HUDEP-2 (cell line): Measurements from ENCODE around the gene SORCS2.

ENCODE experiments used
- DNase-seq, 76 experiments: peaks; one replicate each; lab custom pipeline; 2025; ENCODE audit not compliant: unreplicated experiment in 76 of 76; lab: John Stamatoyannopoulos, UW

SORCS2 gene

GRCh38 chr4:7530932-7531639 is 338.7 kb downstream of the SORCS2 start:
- no peak for DNase-seq

GRCh38 chr4:7531640-7531994 is 339.3 kb downstream of the SORCS2 start:
- no peak for DNase-seq

DNA sequence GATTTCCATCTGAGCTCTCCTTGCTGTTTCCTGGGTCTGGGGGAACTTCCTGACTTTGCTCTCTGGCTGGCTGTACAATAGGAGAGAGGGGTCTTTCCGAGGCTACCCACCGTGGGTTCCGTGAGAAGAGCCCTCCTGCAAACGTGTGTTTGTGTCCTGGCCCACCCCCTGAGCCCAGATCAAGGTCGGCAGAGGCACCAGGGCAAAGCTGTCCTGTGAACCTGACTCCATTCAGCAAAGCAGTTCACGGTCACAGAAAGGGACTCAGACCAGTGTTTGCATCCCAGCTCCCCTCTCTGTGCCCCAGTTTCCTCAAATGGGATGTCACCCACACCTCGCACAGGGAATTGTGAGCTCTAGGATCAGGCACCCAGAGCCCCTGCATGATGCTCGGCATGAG is 339.7 kb downstream of the SORCS2 start:
- DNase-seq, result no peak

- DNase-seq, result no peak
Measured at GRCh38 chr4:7533267-7533666, 340.9 kb downstream of the SORCS2 start.

GRCh38 chr4:7535094-7535493 is 342.8 kb downstream of the SORCS2 start:
- DNase-seq, result no peak

DNA sequence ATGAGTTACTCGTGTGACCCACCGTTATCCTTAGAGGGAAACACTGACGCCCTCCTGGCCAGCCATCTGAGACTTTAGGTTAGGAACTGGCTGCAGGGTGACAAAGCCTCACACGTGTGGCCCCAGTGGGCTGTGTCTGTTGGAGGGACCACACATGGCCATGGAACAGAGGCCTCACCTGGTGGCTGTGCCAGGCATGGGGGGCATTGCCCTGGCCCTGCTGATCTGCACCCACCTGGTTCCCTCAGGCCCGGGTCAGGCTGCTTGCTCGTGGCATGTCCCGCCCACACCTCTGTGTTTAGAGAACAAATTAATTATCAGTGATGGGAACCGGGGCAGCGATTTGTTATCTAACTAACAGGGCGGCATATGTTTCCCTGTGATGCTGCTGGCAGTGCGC is 343.3 kb downstream of the SORCS2 start:
- DNase-seq, result no peak

DNA sequence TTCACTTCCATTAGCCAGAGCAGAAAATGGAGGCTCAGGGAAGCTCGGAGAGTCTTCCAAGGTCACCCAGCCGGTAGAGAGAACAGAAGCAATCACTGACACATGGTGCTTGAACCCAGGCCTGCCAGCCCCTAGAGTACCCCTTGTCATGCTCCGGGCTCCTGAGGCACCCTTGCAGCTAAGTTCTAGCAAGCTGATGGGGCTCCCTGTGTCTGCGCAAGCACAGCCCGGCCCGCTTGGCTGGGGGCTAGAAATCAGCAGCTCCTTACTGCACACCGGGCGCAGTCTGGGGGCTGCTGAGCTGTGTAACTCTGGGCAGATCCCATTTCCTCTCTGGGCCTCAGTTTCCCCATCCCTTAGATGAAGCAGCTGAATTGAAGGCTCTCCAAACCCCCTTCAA is 344.5 kb downstream of the SORCS2 start:
- no peak for DNase-seq

DNA sequence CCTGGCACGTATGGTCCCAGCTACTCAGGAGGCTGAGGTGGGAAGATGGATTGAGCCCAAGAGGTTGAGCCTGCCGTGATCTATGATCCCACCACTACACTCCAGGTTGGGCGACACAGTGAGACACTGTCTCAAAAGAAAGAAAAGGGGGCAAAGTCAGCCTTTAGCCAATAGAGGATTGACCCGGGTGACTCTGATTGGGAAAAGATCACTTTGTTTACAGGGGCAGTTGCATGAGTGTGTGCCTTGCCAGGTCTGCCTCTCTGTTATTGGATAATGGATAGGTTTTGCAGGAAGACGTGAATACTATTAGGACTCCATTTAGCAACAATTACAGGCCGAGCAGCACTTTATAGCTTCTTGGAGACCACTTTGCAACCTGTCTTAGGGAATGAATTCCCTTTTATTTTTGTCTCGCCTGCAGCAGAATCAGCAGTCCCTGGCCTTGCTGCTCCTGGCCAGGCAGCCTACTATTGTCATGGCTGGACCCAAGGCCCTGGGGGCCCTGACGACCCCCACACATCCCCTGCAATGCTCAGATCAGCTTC is 345.6 kb downstream of the SORCS2 start:
- DNase-seq, result no peak

DNA sequence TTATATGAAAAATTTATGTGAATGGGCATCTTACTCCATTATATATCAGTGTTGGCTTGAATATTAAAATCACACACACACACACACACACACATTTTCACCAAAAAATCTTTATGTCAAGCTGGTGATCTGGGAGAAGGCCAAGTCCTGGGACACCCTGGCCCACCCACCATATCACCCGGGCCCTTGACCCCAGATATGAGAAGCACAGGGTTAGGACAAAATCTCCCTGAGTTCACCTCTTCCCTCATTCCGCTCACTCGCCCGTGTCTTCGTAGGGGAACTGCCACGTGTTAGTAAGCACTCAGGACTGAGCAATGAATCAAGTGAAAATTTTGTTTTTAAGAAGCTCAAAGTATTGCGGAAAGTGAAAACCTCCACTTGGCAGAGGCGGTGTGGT is 346.2 kb downstream of the SORCS2 start:
- DNase-seq, result no peak

GRCh38 chr4:7539186-7539585 is 346.8 kb downstream of the SORCS2 start:
- DNase-seq, result no peak

DNA sequence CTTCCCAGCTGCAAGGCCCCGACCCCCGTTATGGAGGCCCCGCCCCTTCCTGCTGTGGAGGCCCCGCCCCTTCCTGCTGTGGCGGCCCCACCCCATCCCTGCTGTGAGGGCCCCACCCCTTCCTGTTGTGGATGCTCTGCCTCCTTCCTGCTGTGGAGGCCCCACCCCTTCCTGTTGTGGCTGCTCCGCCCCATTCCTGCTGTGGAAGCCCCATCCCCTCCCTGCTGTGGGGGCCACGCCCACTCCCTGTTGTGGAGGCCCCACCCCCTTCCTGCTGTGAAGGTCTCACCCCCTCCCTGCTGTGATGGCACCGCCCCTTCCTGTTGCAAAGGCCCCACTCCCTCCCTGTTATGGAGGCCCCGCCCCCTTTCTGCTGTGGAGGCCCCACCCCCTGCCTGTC is 347.3 kb downstream of the SORCS2 start:
- DNase-seq, result peak in 1 of 76 experiments; percentile 5

- DNase-seq, result no peak
Measured at GRCh38 chr4:7540206-7540605, 347.9 kb downstream of the SORCS2 start.

- no peak for DNase-seq
Measured at GRCh38 chr4:7540654-7541413, 348.5 kb downstream of the SORCS2 start.

GRCh38 chr4:7541414-7541810 is 349.1 kb downstream of the SORCS2 start:
- no peak for DNase-seq

GRCh38 chr4:7542781-7543180 is 350.4 kb downstream of the SORCS2 start:
- DNase-seq, result no peak

DNA sequence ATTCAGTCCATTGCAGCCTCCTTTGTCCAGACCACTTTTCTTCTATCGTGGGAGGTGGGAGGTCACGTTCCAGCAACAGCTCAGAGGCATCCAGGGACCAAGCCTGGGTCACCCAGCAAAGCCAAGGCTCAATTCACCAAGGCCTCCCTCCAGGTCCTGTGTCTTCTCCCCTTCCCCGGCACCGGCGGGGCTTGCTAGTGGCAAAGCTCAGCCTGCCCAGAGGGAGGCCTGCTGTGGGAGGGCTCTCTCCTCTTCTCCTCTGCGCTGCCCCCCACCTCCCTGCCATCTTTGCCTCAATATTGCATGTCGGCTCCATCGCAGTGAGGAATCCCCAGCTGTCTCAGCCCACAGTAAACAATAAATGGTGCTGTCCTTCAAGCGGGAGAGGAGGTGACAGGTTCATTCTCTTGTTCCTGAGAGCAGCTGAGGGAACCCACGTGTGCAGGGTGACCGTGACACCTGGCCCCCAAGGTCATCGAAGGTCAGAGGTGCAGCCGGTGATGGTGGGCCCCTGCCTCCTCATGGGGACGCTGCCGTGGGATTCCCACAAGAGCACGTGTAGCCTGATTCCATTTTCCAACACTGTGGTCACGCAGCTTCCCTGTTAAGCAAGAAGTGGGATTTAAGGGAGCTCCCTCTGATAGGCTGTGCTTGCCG is 353.9 kb downstream of the SORCS2 start:
- DNase-seq, result no peak

DNA sequence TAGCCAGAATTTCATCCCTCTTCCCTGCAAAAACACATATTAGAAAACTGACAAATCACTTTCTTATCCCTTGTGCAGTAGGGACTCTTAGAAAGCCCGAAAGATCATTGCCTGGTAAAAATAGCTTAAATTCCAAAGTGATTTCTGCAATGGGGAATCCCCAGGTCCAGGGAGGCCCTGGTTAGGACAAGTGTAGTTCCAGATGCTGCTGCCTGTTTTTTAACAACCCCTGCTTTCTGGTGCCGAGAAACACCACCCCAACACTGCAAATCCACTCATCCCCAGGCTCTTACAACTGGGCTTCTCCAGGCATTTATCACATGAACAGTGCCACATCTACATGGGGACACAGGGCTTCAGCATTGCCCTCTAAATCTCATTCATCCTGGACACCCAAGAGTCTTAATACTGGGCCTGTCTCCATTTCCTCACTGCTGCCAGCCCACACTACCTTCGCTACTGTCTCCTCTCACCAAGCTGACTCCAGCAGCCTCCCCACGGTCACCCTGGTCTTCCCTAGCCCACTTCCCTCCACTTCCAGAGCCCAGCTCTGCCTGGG is 354.6 kb downstream of the SORCS2 start:
- DNase-seq, result no peak

- DNase-seq, result no peak
Measured at GRCh38 chr4:7547368-7548040, 355.2 kb downstream of the SORCS2 start.

DNA sequence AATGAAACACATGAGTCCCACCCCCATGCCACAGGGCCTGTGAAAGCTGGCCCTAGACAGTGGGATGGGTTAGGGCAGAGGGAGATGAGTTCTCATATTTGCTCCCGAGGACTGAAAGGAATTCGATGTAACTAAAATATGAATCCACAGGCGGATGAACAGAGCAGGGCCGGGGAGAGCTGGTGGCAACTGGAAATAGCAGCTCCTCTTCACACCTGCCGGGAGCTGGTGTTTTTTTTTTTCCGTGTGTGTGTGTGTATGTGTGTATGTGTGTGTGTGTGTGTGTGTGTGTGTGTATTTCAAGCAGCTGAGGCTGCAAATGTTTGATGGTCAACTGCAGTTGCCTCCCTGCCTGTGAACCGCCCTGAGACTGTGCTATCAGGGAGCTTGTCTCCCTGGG is 357.5 kb downstream of the SORCS2 start:
- no peak for DNase-seq

DNA sequence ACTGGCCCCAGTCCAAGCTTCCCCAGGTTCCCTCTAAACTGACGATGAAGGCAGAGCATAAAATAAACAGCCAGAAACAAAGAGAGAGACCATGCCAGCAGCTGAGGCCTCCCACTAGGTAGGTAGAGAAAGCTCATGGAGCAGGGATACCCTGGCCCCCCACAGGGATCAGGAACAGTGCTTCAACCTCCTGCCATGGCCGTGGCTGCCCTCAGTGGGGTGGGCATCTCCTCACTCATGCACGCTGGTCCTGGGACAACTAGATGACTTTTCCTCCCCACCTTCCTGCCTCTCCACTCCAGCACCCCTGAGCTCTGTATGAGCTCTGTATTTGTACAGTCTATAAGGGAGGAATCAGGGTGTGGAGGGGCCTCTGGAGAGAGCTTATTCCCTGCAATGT is 360.1 kb downstream of the SORCS2 start:
- DNase-seq, result no peak

DNA sequence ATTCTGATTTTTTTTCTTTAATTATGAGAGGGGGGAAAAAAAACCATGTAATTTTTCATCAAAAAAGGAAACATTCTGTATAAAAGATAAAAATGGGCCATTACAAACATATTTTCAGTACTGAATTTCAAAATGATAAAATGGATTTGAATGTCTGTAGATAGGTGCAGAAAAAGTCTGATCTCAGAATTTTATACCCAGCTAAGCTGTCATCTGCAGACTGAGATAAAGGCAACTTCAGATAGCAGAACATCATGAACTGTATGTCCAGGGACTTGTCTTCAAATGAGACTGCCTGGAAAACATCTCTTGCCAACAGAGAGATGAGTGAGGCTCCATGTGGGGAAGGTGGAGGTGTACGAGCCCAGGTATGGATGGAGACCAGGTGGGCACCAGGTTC is 360.9 kb downstream of the SORCS2 start:
- no peak for DNase-seq
